Measurements from ENCODE around the gene HAP1. TPM values are rescaled to one million over a fixed set of nuclear protein-coding genes. Genes with fewer than 3 reads are reported as not detected.

The HAP1 gene
- total and polyA plus RNA-seq, 4 donors = under 0.01 to 0.05 (median 0.03) TPM

DNA sequence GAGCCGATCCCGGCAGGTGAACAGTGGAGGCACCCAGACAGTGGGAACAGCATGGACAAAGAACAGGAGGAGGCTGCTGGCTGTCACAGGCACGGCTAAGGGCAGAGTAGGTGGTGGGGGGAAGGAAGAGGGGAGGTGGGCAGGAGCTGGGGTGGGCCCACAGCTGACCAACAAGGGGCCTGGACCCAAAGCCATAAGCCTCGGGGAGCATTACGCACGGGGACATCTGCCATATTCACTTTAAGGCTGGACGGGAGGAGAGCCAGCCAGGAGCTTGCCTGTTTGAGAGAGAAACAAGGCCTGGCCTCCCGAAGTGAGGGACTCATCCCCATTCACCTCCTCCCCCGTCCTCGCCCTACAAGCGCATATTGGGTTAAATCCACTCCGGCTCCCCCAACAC, 19.6 kb upstream of the HAP1 start:
- no peak overlapping the region for H3K4me3 ChIP-seq (ENCODE audit: low read depth in 1 of 3, low read length in 3 of 3)
- H3K27ac ChIP-seq (ENCODE audit: low read depth in 1 of 2, low read length in 2 of 2) = no peak overlapping the region
- H3K36me3 ChIP-seq (ENCODE audit: control insufficient read depth in 4 of 4, insufficient read depth in 3 of 4, low read depth in 1 of 4, low read length in 3 of 4) = peaks cover 16 to 38% (median 25%) of the 10 kb centered on the region in 4 donors
- H3K27me3 ChIP-seq (ENCODE audit: control insufficient read depth in 4 of 4, insufficient read depth in 4 of 4, low read length in 3 of 4) = no peaks in the 10 kb centered on the region
- H3K9me3 ChIP-seq (ENCODE audit: control insufficient read depth in 4 of 4, low read length in 3 of 4) = no peaks in the 10 kb centered on the region
- 89% methylated on average over 12 of the region's 12 CpGs for WGBS
- no peaks in the 10 kb centered on the region for H3K4me1 ChIP-seq (ENCODE audit: control insufficient read depth in 4 of 4, insufficient read depth in 4 of 4, low read length in 3 of 4)
- no peak overlapping the region for H3K9ac ChIP-seq (ENCODE audit: low read depth in 1 of 2, low read length in 2 of 2)
- DNase-seq (ENCODE audit: low spot score) = no peak
- TF ChIP-seq RXRA (IDR thresholded peaks at IDR 0.05) = no peak
- TF ChIP-seq, protein P1, sequence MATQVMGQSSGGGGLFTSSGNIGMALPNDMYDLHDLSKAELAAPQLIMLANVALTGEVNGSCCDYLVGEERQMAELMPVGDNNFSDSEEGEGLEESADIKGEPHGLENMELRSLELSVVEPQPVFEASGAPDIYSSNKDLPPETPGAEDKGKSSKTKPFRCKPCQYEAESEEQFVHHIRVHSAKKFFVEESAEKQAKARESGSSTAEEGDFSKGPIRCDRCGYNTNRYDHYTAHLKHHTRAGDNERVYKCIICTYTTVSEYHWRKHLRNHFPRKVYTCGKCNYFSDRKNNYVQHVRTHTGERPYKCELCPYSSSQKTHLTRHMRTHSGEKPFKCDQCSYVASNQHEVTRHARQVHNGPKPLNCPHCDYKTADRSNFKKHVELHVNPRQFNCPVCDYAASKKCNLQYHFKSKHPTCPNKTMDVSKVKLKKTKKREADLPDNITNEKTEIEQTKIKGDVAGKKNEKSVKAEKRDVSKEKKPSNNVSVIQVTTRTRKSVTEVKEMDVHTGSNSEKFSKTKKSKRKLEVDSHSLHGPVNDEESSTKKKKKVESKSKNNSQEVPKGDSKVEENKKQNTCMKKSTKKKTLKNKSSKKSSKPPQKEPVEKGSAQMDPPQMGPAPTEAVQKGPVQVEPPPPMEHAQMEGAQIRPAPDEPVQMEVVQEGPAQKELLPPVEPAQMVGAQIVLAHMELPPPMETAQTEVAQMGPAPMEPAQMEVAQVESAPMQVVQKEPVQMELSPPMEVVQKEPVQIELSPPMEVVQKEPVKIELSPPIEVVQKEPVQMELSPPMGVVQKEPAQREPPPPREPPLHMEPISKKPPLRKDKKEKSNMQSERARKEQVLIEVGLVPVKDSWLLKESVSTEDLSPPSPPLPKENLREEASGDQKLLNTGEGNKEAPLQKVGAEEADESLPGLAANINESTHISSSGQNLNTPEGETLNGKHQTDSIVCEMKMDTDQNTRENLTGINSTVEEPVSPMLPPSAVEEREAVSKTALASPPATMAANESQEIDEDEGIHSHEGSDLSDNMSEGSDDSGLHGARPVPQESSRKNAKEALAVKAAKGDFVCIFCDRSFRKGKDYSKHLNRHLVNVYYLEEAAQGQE (IDR thresholded peaks at IDR 0.05) = no peak
- TF ChIP-seq SP1 (IDR thresholded peaks at IDR 0.05) = no peak
- no peak for TF ChIP-seq TAF1 (conservative IDR thresholded peaks at IDR 0.05)
- TF ChIP-seq, protein P2, sequence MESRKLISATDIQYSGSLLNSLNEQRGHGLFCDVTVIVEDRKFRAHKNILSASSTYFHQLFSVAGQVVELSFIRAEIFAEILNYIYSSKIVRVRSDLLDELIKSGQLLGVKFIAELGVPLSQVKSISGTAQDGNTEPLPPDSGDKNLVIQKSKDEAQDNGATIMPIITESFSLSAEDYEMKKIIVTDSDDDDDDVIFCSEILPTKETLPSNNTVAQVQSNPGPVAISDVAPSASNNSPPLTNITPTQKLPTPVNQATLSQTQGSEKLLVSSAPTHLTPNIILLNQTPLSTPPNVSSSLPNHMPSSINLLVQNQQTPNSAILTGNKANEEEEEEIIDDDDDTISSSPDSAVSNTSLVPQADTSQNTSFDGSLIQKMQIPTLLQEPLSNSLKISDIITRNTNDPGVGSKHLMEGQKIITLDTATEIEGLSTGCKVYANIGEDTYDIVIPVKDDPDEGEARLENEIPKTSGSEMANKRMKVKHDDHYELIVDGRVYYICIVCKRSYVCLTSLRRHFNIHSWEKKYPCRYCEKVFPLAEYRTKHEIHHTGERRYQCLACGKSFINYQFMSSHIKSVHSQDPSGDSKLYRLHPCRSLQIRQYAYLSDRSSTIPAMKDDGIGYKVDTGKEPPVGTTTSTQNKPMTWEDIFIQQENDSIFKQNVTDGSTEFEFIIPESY (IDR thresholded peaks at IDR 0.05) = no peak
- no peak for TF ChIP-seq RAD21 (IDR thresholded peaks at IDR 0.05)
- TF ChIP-seq HNF4G (IDR thresholded peaks at IDR 0.05) = no peak

DNA sequence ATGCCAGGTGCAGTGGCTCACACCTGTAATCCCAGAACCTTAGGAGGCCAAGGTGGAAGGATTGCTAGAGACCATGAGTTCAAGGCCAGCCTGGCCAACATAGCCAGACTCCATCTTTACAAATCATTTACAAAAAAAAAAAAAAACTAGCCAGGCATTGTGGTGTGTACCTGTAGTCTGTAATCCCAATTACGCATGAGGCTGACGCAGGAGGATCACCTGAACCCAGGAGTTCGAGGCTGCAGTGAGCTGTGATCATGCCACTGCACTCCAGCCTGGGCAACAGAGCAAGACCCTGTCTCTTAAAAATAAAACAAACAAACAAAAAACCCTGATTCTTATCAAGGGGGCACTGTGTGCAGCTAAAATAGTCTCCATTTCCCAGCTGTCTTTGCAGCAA, 16.8 kb upstream of the HAP1 start:
- TF ChIP-seq RXRA (IDR thresholded peaks at IDR 0.05) = no peak
- TF ChIP-seq, protein P1 (IDR thresholded peaks at IDR 0.05) = no peak
- no peak for TF ChIP-seq JUND (IDR thresholded peaks at IDR 0.05)
- TF ChIP-seq RAD21 (IDR thresholded peaks at IDR 0.05) = no peak
- DNase-seq (ENCODE audit: low spot score) = no peak
- Histone ChIP-seq H3K4me3 (ENCODE audit: low read depth in 1 of 3, low read length in 3 of 3) (no peak overlapping the region), H3K9me3 (ENCODE audit: control insufficient read depth in 4 of 4, low read length in 3 of 4) (no peaks in the 10 kb centered on the region), H3K27ac (ENCODE audit: low read depth in 1 of 2, low read length in 2 of 2) (no peak overlapping the region), H3K4me1 (ENCODE audit: control insufficient read depth in 4 of 4, insufficient read depth in 4 of 4, low read length in 3 of 4) (no peaks in the 10 kb centered on the region), H3K9ac (ENCODE audit: low read depth in 1 of 2, low read length in 2 of 2) (no peak overlapping the region), H3K36me3 (ENCODE audit: control insufficient read depth in 4 of 4, insufficient read depth in 3 of 4, low read depth in 1 of 4, low read length in 3 of 4) (peaks cover 4 to 17% (median 11%) of the 10 kb centered on the region in 4 donors), H3K27me3 (ENCODE audit: control insufficient read depth in 4 of 4, insufficient read depth in 4 of 4, low read length in 3 of 4) (no peaks in the 10 kb centered on the region)
- 97% methylated on average over 3 of the region's 3 CpGs for WGBS

Measured in liver (tissue), 9 donors.